ENCODE data around the gene CSF2RB. TPM values are rescaled to one million over a fixed set of nuclear protein-coding genes. Genes with fewer than 3 reads are reported as not detected.

CSF2RB gene
- total and polyA plus RNA-seq, 2 donors, result 4.1 to 5.3 TPM

- H3K27ac ChIP-seq (ENCODE audit: low read depth), result no peak overlapping the region
- WGBS, result 73% methylated on average over 6 of the region's 6 CpGs
- no peak for DNase-seq (ENCODE audit: extremely low spot score)
- no peaks in the 10 kb centered on the region for H3K4me1 ChIP-seq (ENCODE audit: insufficient read depth)
- H3K4me3 ChIP-seq (ENCODE audit: low read depth, low read length), result no peak overlapping the region
- H3K36me3 ChIP-seq (ENCODE audit: insufficient read depth), result no peaks in the 10 kb centered on the region
Observed at GRCh38 chr22:36875741-36876140, 37.7 kb upstream of the CSF2RB start.

- no peak for DNase-seq (ENCODE audit: extremely low spot score)
- Histone ChIP-seq H3K36me3 (ENCODE audit: insufficient read depth) (no peaks in the 10 kb centered on the region), H3K4me1 (ENCODE audit: insufficient read depth) (no peaks in the 10 kb centered on the region), H3K27ac (ENCODE audit: low read depth) (no peak overlapping the region), H3K4me3 (ENCODE audit: low read depth, low read length) (no peak overlapping the region)
- WGBS, result 69% methylated on average over 7 of the region's 7 CpGs
Observed at GRCh38 chr22:36879775-36880174, 33.7 kb upstream of the CSF2RB start.

- Histone ChIP-seq H3K4me3 (ENCODE audit: low read depth, low read length) (no peak overlapping the region), H3K4me1 (ENCODE audit: insufficient read depth) (no peaks in the 10 kb centered on the region), H3K27ac (ENCODE audit: low read depth) (no peak overlapping the region), H3K36me3 (ENCODE audit: insufficient read depth) (no peaks in the 10 kb centered on the region)
- 87% methylated on average over 1 of the region's 1 CpG for WGBS
- no peak for DNase-seq (ENCODE audit: extremely low spot score)
Observed at GRCh38 chr22:36881504-36882245, 31.8 kb upstream of the CSF2RB start.

DNA sequence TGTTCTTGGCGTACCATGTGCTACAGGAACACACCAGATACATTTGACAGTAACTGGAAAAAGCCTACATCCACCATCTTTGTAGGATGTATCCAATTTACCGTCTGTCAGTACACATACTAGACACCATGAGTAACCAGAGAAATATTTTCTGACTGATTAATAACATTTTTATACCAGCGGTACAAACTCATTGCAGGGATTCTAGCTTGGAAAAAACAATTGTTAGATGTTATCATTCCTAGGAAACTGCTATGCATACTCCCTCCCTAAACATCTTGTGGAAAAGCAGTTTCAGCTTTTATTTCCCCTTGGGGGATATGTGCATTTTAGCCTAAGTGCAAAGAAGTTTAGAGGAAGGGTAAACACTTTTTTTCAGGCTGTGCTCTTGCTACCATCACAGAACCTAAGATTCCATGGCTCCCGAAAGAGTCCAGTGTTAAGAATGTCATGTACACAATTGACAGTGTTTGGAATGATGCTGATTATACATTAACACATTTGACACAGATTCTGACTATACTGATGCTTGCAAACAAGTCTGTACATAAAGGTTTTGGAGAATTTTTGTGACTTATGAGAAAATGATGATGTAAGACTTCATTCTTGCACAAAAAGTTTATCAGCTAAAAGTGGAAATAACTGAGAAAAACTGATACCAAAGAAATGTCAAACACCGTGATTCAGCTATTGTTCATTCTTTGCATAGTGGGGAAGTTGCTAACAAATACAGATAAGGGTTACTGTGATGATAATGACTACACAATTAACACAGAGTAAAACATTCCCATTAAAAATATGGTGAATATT lies 28.9 kb upstream of the CSF2RB start:
- Histone ChIP-seq H3K4me3 (ENCODE audit: low read depth, low read length) (no peak overlapping the region), H3K36me3 (ENCODE audit: insufficient read depth) (no peaks in the 10 kb centered on the region), H3K4me1 (ENCODE audit: insufficient read depth) (no peaks in the 10 kb centered on the region), H3K27ac (ENCODE audit: low read depth) (no peak overlapping the region)
- no peak for DNase-seq (ENCODE audit: extremely low spot score)
- WGBS, result 65% methylated on average over 5 of the region's 5 CpGs

DNA sequence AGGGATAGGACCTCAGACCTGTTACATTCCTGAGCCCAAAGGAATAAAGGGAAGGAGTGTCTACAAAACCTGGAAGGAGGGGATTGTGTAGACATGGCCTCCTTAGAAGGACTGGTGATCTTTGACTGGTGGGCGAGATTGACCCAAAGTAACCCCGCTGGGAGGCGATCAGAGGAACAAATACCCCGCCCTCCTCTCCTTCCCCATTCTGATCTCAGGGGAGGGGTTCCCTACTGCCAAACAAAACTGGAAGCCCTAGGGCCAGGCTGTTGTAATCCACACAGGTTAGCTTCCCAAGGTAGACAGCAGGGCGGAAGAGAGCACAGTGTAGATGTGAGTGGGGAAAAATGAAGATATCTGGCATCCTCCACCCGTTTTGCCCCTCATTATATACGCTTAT lies 28.0 kb upstream of the CSF2RB start:
- Histone ChIP-seq H3K4me1 (ENCODE audit: insufficient read depth) (no peaks in the 10 kb centered on the region), H3K4me3 (ENCODE audit: low read depth, low read length) (no peak overlapping the region), H3K36me3 (ENCODE audit: insufficient read depth) (no peaks in the 10 kb centered on the region), H3K27ac (ENCODE audit: low read depth) (no peak overlapping the region)
- no peak for DNase-seq (ENCODE audit: extremely low spot score)
- WGBS, result 76% methylated on average over 7 of the region's 7 CpGs

GRCh38 chr22:36886016-36886415 lies 27.4 kb upstream of the CSF2RB start:
- no peak overlapping the region for H3K27ac ChIP-seq (ENCODE audit: low read depth)
- no peaks in the 10 kb centered on the region for H3K36me3 ChIP-seq (ENCODE audit: insufficient read depth)
- H3K4me1 ChIP-seq (ENCODE audit: insufficient read depth), result no peaks in the 10 kb centered on the region
- DNase-seq (ENCODE audit: extremely low spot score), result no peak
- 90% methylated on average over 4 of the region's 4 CpGs for WGBS
- no peak overlapping the region for H3K4me3 ChIP-seq (ENCODE audit: low read depth, low read length)

DNA sequence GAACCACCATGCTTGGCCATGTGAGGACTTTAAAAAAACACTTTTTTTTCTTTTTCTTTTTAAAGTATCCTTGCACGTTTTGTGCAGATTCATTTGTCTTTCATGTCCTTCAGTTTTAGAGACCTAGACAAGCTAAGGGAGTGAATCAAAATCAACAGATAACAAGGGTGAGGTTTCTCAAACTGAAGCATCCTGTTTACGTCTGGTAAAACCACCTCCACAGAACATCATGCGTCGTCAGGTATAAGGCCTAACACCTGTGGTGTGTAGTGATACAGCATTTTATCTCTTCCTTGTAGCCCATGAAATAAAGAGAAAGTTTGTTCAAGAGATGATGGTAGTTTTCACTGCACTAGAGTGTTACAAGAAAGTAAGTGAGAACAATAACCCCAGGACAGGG lies 26.3 kb upstream of the CSF2RB start:
- Histone ChIP-seq H3K36me3 (ENCODE audit: insufficient read depth) (no peaks in the 10 kb centered on the region), H3K4me1 (ENCODE audit: insufficient read depth) (no peaks in the 10 kb centered on the region), H3K4me3 (ENCODE audit: low read depth, low read length) (no peak overlapping the region), H3K27ac (ENCODE audit: low read depth) (no peak overlapping the region)
- WGBS, result 72% methylated on average over 4 of the region's 4 CpGs
- DNase-seq (ENCODE audit: extremely low spot score), result no peak

DNA sequence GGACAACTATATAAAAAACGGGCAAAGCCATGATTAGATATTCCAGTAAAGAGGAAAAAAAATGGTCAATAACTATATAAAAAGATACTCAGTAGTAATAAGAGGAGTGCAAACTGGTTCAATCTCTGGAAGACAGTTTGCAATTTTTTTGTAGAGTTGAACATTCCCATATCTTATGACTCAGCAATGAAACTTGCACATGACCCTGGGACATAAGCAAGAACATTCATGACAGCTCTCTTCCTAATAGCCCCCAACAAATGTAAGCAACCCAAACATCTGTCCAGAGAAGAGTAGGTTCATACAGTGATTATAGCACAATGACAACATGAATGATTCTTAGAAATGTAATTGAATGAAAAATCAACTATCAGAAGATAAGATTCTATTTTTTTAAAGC lies 21.8 kb upstream of the CSF2RB start:
- Histone ChIP-seq H3K4me3 (ENCODE audit: low read depth, low read length) (no peak overlapping the region), H3K27ac (ENCODE audit: low read depth) (no peak overlapping the region), H3K4me1 (ENCODE audit: insufficient read depth) (no peaks in the 10 kb centered on the region), H3K36me3 (ENCODE audit: insufficient read depth) (no peaks in the 10 kb centered on the region)
- 54% methylated on average over 1 of the region's 1 CpG for WGBS
- no peak for DNase-seq (ENCODE audit: extremely low spot score)

- Histone ChIP-seq H3K27ac (ENCODE audit: low read depth) (no peak overlapping the region), H3K4me3 (ENCODE audit: low read depth, low read length) (no peak overlapping the region), H3K4me1 (ENCODE audit: insufficient read depth) (no peaks in the 10 kb centered on the region), H3K36me3 (ENCODE audit: insufficient read depth) (no peaks in the 10 kb centered on the region)
- 41% methylated on average over 2 of the region's 2 CpGs for WGBS
- DNase-seq (ENCODE audit: extremely low spot score), result no peak
Observed at GRCh38 chr22:36892292-36892691, 21.1 kb upstream of the CSF2RB start.

- no peak overlapping the region for H3K4me3 ChIP-seq (ENCODE audit: low read depth, low read length)
- no peaks in the 10 kb centered on the region for H3K36me3 ChIP-seq (ENCODE audit: insufficient read depth)
- H3K27ac ChIP-seq (ENCODE audit: low read depth), result no peak overlapping the region
- DNase-seq (ENCODE audit: extremely low spot score), result no peak
- 64% methylated on average over 3 of the region's 3 CpGs for WGBS
- no peaks in the 10 kb centered on the region for H3K4me1 ChIP-seq (ENCODE audit: insufficient read depth)
Observed at GRCh38 chr22:36893262-36893661, 20.2 kb upstream of the CSF2RB start.

DNA sequence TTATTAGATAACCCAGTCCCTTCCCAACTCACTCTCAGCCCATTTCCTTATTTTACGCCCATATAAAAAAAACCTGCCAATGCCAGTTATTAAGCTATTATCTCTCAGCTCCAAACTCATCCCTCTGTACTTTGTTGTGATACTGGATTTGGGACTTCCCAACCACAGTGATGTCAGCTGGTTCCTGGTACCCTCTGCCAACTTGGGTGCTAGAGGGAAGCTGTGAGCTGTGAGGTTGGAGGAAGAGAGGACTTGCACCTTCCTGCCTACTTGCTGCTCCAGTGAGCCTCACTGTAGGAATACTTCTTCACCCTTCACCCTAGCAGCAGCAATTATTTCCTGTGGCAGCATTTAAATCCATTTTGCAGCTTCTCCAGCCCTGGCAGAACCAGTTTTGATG lies 19.2 kb upstream of the CSF2RB start:
- Histone ChIP-seq H3K36me3 (ENCODE audit: insufficient read depth) (no peaks in the 10 kb centered on the region), H3K4me1 (ENCODE audit: insufficient read depth) (no peaks in the 10 kb centered on the region), H3K4me3 (ENCODE audit: low read depth, low read length) (no peak overlapping the region), H3K27ac (ENCODE audit: low read depth) (no peak overlapping the region)
- DNase-seq (ENCODE audit: extremely low spot score), result no peak
- 83% methylated on average over 1 of the region's 1 CpG for WGBS

DNA sequence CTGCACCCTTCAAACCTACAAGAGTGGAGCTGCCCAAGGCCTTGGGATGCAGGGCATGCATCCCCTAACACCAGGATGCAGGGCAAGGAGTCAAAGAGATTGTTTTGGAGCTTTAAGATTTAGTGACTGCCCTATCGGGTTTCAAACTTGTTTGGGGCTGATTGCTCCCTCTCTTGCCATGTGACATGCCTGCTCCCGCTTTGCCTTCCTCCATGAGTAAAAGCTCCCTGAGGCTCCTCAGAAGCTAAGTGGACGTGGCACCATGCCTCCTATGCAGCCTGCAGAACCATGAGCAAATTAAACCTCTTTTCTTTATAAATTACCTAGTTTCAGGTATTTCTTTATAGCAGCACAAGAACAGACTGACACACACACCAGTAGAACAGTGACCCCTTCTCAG lies 15.8 kb upstream of the CSF2RB start:
- no peak for DNase-seq (ENCODE audit: extremely low spot score)
- no peaks in the 10 kb centered on the region for H3K36me3 ChIP-seq (ENCODE audit: insufficient read depth)
- no peaks in the 10 kb centered on the region for H3K4me1 ChIP-seq (ENCODE audit: insufficient read depth)
- 64% methylated on average over 3 of the region's 3 CpGs for WGBS
- no peak overlapping the region for H3K4me3 ChIP-seq (ENCODE audit: low read depth, low read length)
- H3K27ac ChIP-seq (ENCODE audit: low read depth), result no peak overlapping the region

GRCh38 chr22:36898690-36899089 lies 14.7 kb upstream of the CSF2RB start:
- DNase-seq (ENCODE audit: extremely low spot score), result no peak

DNA sequence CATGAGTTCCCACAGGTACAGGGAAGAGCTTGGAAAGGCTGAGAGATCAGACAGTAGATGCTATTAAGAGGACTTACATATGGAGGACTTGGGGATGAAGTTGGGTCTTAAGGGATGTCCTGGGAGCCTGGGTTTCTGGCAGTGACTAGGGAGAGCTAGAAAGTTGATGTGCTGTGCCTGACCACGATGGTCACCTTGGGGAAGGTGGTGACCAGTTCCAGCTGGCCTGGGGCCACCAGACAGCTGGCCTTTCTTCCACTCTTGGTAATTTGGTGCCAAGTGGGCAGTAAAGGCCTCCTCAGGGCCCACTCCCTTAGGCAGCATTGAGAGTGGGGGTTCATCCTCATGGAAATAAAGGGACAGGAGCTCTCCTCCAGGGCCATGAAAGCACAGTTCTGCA lies 13.9 kb upstream of the CSF2RB start:
- Histone ChIP-seq H3K27ac (ENCODE audit: low read depth) (no peak overlapping the region), H3K4me1 (ENCODE audit: insufficient read depth) (no peaks in the 10 kb centered on the region), H3K36me3 (ENCODE audit: insufficient read depth) (no peaks in the 10 kb centered on the region), H3K4me3 (ENCODE audit: low read depth, low read length) (no peak overlapping the region)
- 64% methylated on average over 1 of the region's 1 CpG for WGBS
- no peak for DNase-seq (ENCODE audit: extremely low spot score)

More at GRCh38 chr22:36898690-36899089, 14.7 kb upstream of the CSF2RB start:
- Histone ChIP-seq H3K27ac (ENCODE audit: low read depth) (no peak overlapping the region), H3K36me3 (ENCODE audit: insufficient read depth) (no peaks in the 10 kb centered on the region), H3K4me1 (ENCODE audit: insufficient read depth) (no peaks in the 10 kb centered on the region), H3K4me3 (ENCODE audit: low read depth, low read length) (no peak overlapping the region)
- WGBS, result 73% methylated on average over 4 of the region's 4 CpGs

Measured in urinary bladder (tissue), 4 donors.